ENCODE measurements around the gene VSIG10. TPM values are rescaled to one million over a fixed set of nuclear protein-coding genes. Genes with fewer than 3 reads are reported as not detected.

The VSIG10 gene
- total and polyA plus RNA-seq, 2 of the 4 experiments (the other 2 are of a cell fraction) = 5.9 to 10.0 TPM

- dilution Hi-C loops (cut with HindIII; ENCODE audit: low sequenced_read_pairs, unreplicated experiment) = no loop called here
- H2BK20ac ChIP-seq (ENCODE audit: low read depth, low read length) = peak overlapping the region; percentile 64
- no peak overlapping the region for H3K9ac ChIP-seq (ENCODE audit: low read depth, low read length)
- H4K20me1 ChIP-seq (ENCODE audit: insufficient read depth, low read length) = peaks cover 30% of the 10 kb centered on the region
- ATAC-seq (ENCODE audit: low read depth) = no peak
- DNase-seq = peak; percentile 51
- H2BK5ac ChIP-seq (ENCODE audit: low read depth, low read length, poor library complexity, severe bottlenecking) = peak overlapping the region; percentile 63
- H3K9me3 ChIP-seq (ENCODE audit: control insufficient read depth, insufficient read depth, low read length) = no peaks in the 10 kb centered on the region
- peak overlapping the region; percentile 76 for H2AK5ac ChIP-seq (ENCODE audit: low read depth, low read length)
- no TSS peak for BruUV-seq (replicated peaks)
- H2BK15ac ChIP-seq (ENCODE audit: low read depth, low read length) = 0 out of 3 replicates have a peak overlapping the region, but pooled peaks have one; percentile 3
- H3K18ac ChIP-seq (ENCODE audit: low read depth, low read length) = peak overlapping the region; percentile 84
- H3K36me3 ChIP-seq (ENCODE audit: control insufficient read depth, insufficient read depth, low read length) = peaks cover 13% of the 10 kb centered on the region
- peaks cover 16% of the 10 kb centered on the region for H3K4me1 ChIP-seq (ENCODE audit: control insufficient read depth, insufficient read depth, low read length)
- H3K23ac ChIP-seq (ENCODE audit: low read depth, low read length) = peak overlapping the region; percentile 68; the same call in 1 of the 2 replicates
- H3K56ac ChIP-seq (ENCODE audit: extremely low read depth, insufficient read depth, low read length) = peak overlapping the region; percentile 19; the same call in 1 of the 2 replicates
- H2AK9ac ChIP-seq (replicated peaks; ENCODE audit: low read depth, low read length, poor library complexity) = peak overlapping the region; percentile 58
- H4K8ac ChIP-seq (ENCODE audit: low read depth in 2 of 2, low read length in 2 of 2) = peak overlapping the region in 1 of 2 experiments; percentile 9; a peak in 2 of 4 replicates
- no peaks in the 10 kb centered on the region for H3K27me3 ChIP-seq (ENCODE audit: control insufficient read depth, insufficient read depth, low read length)
- peak overlapping the region; percentile 64 for H4K5ac ChIP-seq (ENCODE audit: low read depth, low read length)
- peak overlapping the region; percentile 2 for H3K14ac ChIP-seq (replicated peaks; ENCODE audit: low read depth, low read length)
- 100% methylated on average over 4 of the region's 10 CpGs; no CpG with 5 or more reads in 1 of the 2 experiments for WGBS, 2 experiments (ENCODE audit: extremely low coverage in 2 of 2, insufficient read length in 1 of 2)
- in situ Hi-C loops (cut with MboI; ENCODE audit: low sequenced_read_pairs) = no loop called here
- no peak overlapping the region for H3K4me3 ChIP-seq (ENCODE audit: insufficient read depth, low read depth, low read length)
- peak overlapping the region; percentile 62 for H3K27ac ChIP-seq (ENCODE audit: insufficient read depth, low read length)
- H2BK120ac ChIP-seq (ENCODE audit: low read depth, low read length) = peak overlapping the region; percentile 69
- intact Hi-C loops (cut with micrococcal nuclease) = no loop called here
- H4K91ac ChIP-seq (ENCODE audit: insufficient read depth, low read depth, low read length) = peak overlapping the region; percentile 53
- no peak overlapping the region for H2AFZ ChIP-seq (replicated peaks; ENCODE audit: low read length, poor library complexity)
- H3K4ac ChIP-seq (ENCODE audit: low read depth, low read length) = peak overlapping the region; percentile 69
- H3K4me2 ChIP-seq (ENCODE audit: low read depth, low read length) = peak overlapping the region; percentile 41
- ChIA-PET POLR2A (ENCODE audit: unreplicated experiment) (interaction anchor here (0.6 kb wide), 1 partner anchor 1869 kb away, joined by 4 read pairs; no protein-coding TSS in a partner anchor), CTCF (interaction anchor here (0.8 to 1.2 kb wide), 2 partner anchors 10 to 19 kb away, joined by 3 to 4 read pairs; no protein-coding TSS in a partner anchor)
- TF ChIP-seq ELK1 (IDR thresholded peaks at IDR 0.05; ENCODE audit: borderline replicate concordance, low read depth, low read length) = no peak
- no peak for TF ChIP-seq RCOR1 (IDR thresholded peaks at IDR 0.05; ENCODE audit: insufficient replicate concordance, low read length)
- no peak for TF ChIP-seq RFX5 (IDR thresholded peaks at IDR 0.05; ENCODE audit: low read depth, low read length)
- no peak for TF ChIP-seq FOS (IDR thresholded peaks at IDR 0.05; ENCODE audit: low read depth, low read length)
- TF ChIP-seq MXI1 (IDR thresholded peaks at IDR 0.05; ENCODE audit: borderline replicate concordance, low read depth, low read length) = no peak
- TF ChIP-seq POLR2A (IDR thresholded peaks at IDR 0.05; ENCODE audit: low read depth, low read length) = no peak
- TF ChIP-seq MAZ (IDR thresholded peaks at IDR 0.05; ENCODE audit: borderline replicate concordance, low read depth, low read length) = no peak
- no peak for TF ChIP-seq CEBPB (IDR thresholded peaks at IDR 0.05; ENCODE audit: low read depth, low read length)
- H3K79me1 ChIP-seq (ENCODE audit: low read depth in 1 of 2, low read length in 2 of 2) = peaks cover 20 to 62% of the 10 kb centered on the region in 2 experiments
- peaks cover 24% of the 10 kb centered on the region for H3K9me1 ChIP-seq (ENCODE audit: insufficient read depth, low read length)
These were observed 50.5 kb downstream of the VSIG10 start for GRCh38 chr12:118053071-118053985.

All from IMR-90 (cell line).